Testis (tissue), 3 donors: Measurements from ENCODE around the gene ZNF574. TPM values are rescaled to one million over a fixed set of nuclear protein-coding genes. Genes with fewer than 3 reads are reported as not detected.
A peak's percentile ranks its signal among the peaks of the same experiment; 100 is the strongest.
"Not testable (repeated sequence)": the region's sequence is repeated elsewhere in the genome, so short reads cannot be mapped to it uniquely, and the experiment has no call there.

Source experiments
- DNase-seq: peaks from one replicate; pipeline ENCODE4 v3.0.0-alpha.2; 2019
- H3K27ac ChIP-seq, 2 donors: fragments of 200-600 bp; sonication (generic); one replicate each; pipeline ENCODE4 v1.5.1; 2019
- H3K27me3 ChIP-seq: fragments of 200-600 bp; sonication (generic); one replicate; pipeline ENCODE4 v1.5.1; 2019
- H3K36me3 ChIP-seq: fragments of 200-600 bp; sonication (generic); one replicate; pipeline ENCODE4 v1.5.1; 2017; ENCODE audit warnings: low read depth; ENCODE audit errors: missing control alignments
- H3K4me1 ChIP-seq: fragments of 200-600 bp; sonication (generic); one replicate; pipeline ENCODE4 v1.5.1; 2019
- H3K4me3 ChIP-seq, 2 donors: fragments of 200-600 bp; sonication (generic); one replicate each; pipeline ENCODE4 v1.5.1; 2017 to 2019
- H3K9me3 ChIP-seq: fragments of 200-600 bp; sonication (generic); one replicate; pipeline ENCODE4 v1.5.1; 2017
- POLR2A ChIP-seq: fragments of 450-650 bp; IDR thresholded peaks from one replicate; pipeline ENCODE4 v1.6.1; 2017; ENCODE audit warnings: antibody characterized with exemption, mild to moderate bottlenecking, moderate library complexity
- WGBS, 2 donors: methylation state at CpG; one replicate each; pipeline ENCODE4 v1.1.5; 2018; 5-methylcytosine and 5-hydroxymethylcytosine counted together
- intact Hi-C: fragments of 100-400 bp; cut with DNase I; formaldehyde crosslinking; loops from one replicate; pipeline ENCODE4 v1.15.1; 2023; ENCODE audit warnings: low total_unique reads
- polyA plus RNA-seq: library from polyadenylated mRNA; stranded (reverse); fragments of 350-450 nt; fragmentation: Illumina TruSeq; extraction: RNeasy Lipid Tissue Mini Kit (QIAGEN cat#74804); gene quantifications from one replicate; pipeline ENCODE4 v1.2.3, GENCODE V29; 2014; ENCODE audit warnings: low read depth, low replicate concordance; ENCODE audit not compliant: insufficient read depth
- total RNA-seq, 2 donors: library from RNA; depleted of rRNA; stranded (reverse); fragments of >200 nt; gene quantifications; one replicate each; pipeline ENCODE4 v1.2.3, GENCODE V29; 2016
- TF ChIP-seq, protein P1 (sequence below), 3 experiments: fragments of 450-650 bp in 2 of 3; fragments of 200-600 bp in 1 of 3; sonication (generic) in 1 of 3; IDR thresholded peaks; one replicate each; pipeline ENCODE4 v1.5.1; 2016 to 2019; ENCODE audit warnings: antibody characterized with exemption in 3 of 3, mild to moderate bottlenecking in 2 of 3, moderate library complexity in 1 of 3

ZNF574 gene
- total and polyA plus RNA-seq, 3 donors from 2014 or later: 47.4 to 64.8 (median 63.2) TPM

DNA sequence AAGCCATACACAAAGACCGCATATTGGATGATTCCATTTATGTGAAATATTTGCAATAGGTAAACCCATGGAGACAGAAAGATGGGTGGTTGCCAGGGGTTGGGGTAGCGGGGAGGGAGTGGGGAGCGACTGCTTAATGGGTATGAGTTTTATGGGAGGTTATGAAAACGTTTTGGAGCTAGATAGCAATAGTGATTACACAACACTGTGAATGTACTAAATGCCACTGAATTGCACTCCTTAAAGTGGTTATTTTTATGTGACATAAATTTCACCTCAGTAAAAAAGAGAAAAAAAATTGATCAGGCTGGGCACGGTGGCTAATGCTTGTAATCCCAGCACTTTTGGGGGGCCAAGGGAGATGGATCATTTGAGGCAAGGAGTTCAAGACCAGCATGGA is 42.6 kb upstream of the ZNF574 start:
- Histone ChIP-seq H3K4me1 (no peaks in the 10 kb centered on the region), H3K9me3 (no peaks in the 10 kb centered on the region), H3K27me3 (no peaks in the 10 kb centered on the region), H3K27ac (no peak overlapping the region), H3K4me3 (no peak overlapping the region), H3K36me3 (no peaks in the 10 kb centered on the region)
- 71 to 80% methylated on average over 5 of the region's 5 CpGs for WGBS, 2 donors
- no peak for DNase-seq
- intact Hi-C loops: no loop called here
- TF ChIP-seq, protein P1, sequence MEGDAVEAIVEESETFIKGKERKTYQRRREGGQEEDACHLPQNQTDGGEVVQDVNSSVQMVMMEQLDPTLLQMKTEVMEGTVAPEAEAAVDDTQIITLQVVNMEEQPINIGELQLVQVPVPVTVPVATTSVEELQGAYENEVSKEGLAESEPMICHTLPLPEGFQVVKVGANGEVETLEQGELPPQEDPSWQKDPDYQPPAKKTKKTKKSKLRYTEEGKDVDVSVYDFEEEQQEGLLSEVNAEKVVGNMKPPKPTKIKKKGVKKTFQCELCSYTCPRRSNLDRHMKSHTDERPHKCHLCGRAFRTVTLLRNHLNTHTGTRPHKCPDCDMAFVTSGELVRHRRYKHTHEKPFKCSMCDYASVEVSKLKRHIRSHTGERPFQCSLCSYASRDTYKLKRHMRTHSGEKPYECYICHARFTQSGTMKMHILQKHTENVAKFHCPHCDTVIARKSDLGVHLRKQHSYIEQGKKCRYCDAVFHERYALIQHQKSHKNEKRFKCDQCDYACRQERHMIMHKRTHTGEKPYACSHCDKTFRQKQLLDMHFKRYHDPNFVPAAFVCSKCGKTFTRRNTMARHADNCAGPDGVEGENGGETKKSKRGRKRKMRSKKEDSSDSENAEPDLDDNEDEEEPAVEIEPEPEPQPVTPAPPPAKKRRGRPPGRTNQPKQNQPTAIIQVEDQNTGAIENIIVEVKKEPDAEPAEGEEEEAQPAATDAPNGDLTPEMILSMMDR (IDR thresholded peaks at IDR 0.05): no peak
- TF ChIP-seq POLR2A: no peak

DNA sequence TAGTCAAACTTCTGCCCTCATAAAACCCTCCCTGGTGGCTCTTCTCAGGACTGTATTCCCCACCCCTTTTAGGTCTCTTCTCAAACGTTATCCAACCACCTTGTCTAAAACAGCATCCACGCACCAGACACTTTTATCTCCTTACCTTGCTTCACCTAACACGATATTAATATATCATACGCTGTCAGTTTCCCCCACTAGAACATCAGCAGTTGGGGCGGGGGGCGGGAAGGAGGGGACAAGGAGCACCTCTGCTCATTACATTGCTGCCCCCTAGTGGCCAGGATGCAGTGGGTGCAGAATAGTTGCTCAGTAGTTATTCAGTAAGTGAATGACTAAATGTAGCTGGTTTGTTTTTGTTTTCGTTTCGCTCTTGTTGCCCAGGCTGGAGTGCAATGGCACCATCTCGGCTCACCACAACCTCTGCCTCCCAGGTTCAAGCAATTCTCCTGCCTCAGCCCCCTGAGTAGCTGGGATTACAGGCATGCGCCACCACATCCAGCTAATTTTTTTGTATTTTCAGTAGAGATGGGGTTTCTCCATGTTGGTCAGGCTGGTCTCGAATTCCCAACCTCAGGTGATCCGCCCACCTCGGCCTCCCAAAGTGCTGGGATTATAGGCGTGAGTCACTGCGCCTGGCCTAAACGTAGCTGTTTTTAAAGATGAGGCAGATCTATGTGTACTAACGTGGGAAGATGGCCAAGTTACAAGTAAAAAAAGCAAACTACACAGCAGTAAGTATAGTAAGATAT is 41.1 kb upstream of the ZNF574 start:
- H3K4me1 ChIP-seq, intact Hi-C loops, H3K4me3 ChIP-seq, H3K27me3 ChIP-seq, H3K27ac ChIP-seq, H3K36me3 ChIP-seq, H3K9me3 ChIP-seq: not testable (repeated sequence)
- 51 to 61% methylated on average over 17 of the region's 17 CpGs for WGBS, 2 donors
- TF ChIP-seq, protein P1 (IDR thresholded peaks at IDR 0.05): peak; percentile 43 to 90 (median 58)
- peak; percentile 72 for DNase-seq

DNA sequence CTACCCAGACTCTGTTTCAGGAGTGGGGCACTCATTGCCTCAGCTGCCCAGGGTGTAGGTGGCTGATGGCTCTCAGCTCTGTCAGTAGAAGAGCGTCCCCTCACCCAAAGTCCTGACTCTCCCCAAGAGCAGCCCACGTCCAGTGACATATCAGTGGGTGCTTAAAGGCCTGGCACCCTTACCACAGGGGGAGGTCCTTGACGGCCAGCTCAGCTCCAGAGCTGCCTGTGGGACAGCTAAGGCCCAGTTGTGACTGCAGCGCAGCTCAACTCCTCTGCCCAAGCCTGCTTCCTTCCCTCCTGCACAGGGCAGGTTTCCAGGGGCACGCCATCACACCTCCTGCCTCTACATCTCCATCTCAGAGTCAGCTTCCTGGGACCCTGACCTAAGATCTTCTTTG is 38.3 kb upstream of the ZNF574 start:
- Histone ChIP-seq H3K4me1 (no peaks in the 10 kb centered on the region), H3K27ac (no peak overlapping the region), H3K27me3 (no peaks in the 10 kb centered on the region), H3K36me3 (no peaks in the 10 kb centered on the region), H3K9me3 (no peaks in the 10 kb centered on the region), H3K4me3 (no peak overlapping the region)
- intact Hi-C loops: no loop called here
- WGBS, 2 donors: 82 to 83% methylated on average over 2 to 5 of the region's 5 CpGs
- DNase-seq: no peak
- no peak for TF ChIP-seq POLR2A
- TF ChIP-seq, protein P1 (IDR thresholded peaks at IDR 0.05): no peak

DNA sequence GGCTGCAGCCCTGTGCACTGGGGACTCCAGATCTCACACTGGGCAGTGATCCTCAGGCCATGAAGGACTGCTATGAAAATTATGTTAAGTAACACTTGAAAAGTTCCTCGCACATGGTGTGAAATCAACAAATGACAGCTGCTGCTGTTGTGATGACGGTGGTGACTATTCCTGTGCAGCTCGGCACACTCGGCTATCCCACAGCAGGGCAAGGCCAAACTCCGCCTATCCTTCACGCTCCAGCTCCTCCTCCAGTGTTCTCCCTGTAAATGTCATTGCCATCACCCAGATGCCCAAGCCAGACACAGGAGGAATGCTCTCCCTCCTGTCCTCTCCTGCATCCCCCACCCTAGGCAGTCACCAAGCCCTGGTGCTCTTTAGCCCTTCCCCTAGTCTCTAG is 37.3 kb upstream of the ZNF574 start:
- TF ChIP-seq POLR2A: no peak
- TF ChIP-seq, protein P1 (IDR thresholded peaks at IDR 0.05): no peak
- Histone ChIP-seq H3K9me3 (no peaks in the 10 kb centered on the region), H3K27ac (no peak overlapping the region), H3K4me3 (no peak overlapping the region), H3K36me3 (no peaks in the 10 kb centered on the region), H3K27me3 (no peaks in the 10 kb centered on the region), H3K4me1 (no peaks in the 10 kb centered on the region)
- 79 to 89% methylated on average over 6 of the region's 6 CpGs for WGBS, 2 donors
- intact Hi-C loops: no loop called here
- DNase-seq: no peak

- Histone ChIP-seq H3K27ac (no peak overlapping the region), H3K36me3 (no peaks in the 10 kb centered on the region), H3K9me3 (no peaks in the 10 kb centered on the region), H3K4me1 (no peaks in the 10 kb centered on the region), H3K4me3 (no peak overlapping the region), H3K27me3 (no peaks in the 10 kb centered on the region)
- TF ChIP-seq, protein P1 (IDR thresholded peaks at IDR 0.05): no peak
- no peak for DNase-seq
- intact Hi-C loops: no loop called here
These were observed 35.9 kb upstream of the ZNF574 start for GRCh38 chr19:42040031-42040430.

DNA sequence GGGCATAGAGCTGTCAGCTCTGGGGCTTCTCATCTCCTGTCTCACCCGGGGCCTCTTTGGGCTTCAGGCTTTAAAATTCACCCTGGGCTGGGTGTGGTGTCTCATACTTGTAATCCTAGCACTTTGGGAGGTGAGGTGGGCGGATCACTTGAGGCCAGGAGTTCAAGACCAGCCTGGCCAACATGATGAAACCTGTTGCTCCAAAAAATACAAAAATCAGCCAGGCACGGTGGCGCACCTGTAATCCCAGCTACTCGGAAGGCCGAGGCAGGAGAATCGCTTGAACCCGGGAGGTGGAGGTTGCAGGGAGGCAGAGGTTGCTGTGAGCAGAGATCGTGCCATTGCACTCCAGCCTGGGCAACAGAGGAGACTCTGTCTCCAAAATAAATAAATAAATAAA is 35.5 kb upstream of the ZNF574 start:
- H3K4me3 ChIP-seq, H3K4me1 ChIP-seq, H3K9me3 ChIP-seq, intact Hi-C loops, H3K36me3 ChIP-seq, DNase-seq, H3K27me3 ChIP-seq, H3K27ac ChIP-seq: not testable (repeated sequence)
- 89 to 94% methylated on average over 9 of the region's 9 CpGs for WGBS, 2 donors
